Neural cell (in vitro differentiated cells): ENCODE measurements around the gene PTPRN2. TPM values are rescaled to one million over a fixed set of nuclear protein-coding genes. Genes with fewer than 3 reads are reported as not detected.

ENCODE experiments used
- H2AFZ ChIP-seq: fragments of 200-600, 300-800 bp; sonication (generic), shearing (Covaris generic); 2 replicates; pipeline ENCODE4 v1.6.0; 2014; ENCODE audit warnings: low read depth, mild to moderate bottlenecking, antibody characterized with exemption, low read length, moderate library complexity
- H3F3A ChIP-seq: fragments of 200-600 bp; shearing (Covaris generic); 2 replicates; pipeline ENCODE4 v1.6.1; 2016; ENCODE audit warnings: mild to moderate bottlenecking, moderate library complexity, mixed read lengths, antibody characterized with exemption, low read length; ENCODE audit not compliant: insufficient read depth, poor library complexity, severe bottlenecking
- H3K27ac ChIP-seq: fragments of 200-600, 300-800 bp; sonication (generic), shearing (Covaris generic); 2 replicates; pipeline ENCODE4 v1.5.1; 2014; ENCODE audit warnings: mild to moderate bottlenecking, low read length, moderate library complexity
- H3K27me3 ChIP-seq: fragments of 300-800, 200-600 bp; sonication (generic), shearing (Covaris generic); 2 replicates; pipeline ENCODE4 v1.6.0; 2014; ENCODE audit warnings: mild to moderate bottlenecking, low read depth, low read length, moderate library complexity; ENCODE audit not compliant: insufficient read depth
- H3K36me3 ChIP-seq: fragments of 300-800, 200-600 bp; sonication (generic), shearing (Covaris generic); 2 replicates; pipeline ENCODE4 v1.5.1; 2014; ENCODE audit warnings: mild to moderate bottlenecking, antibody characterized with exemption, low read length, moderate library complexity; ENCODE audit not compliant: insufficient read depth
- H3K4me2 ChIP-seq: fragments of 300-800, 200-600 bp; sonication (generic), shearing (Covaris generic); 2 replicates; pipeline ENCODE4 v1.6.0; 2014; ENCODE audit warnings: mild to moderate bottlenecking, low read length
- H3K4me3 ChIP-seq: fragments of 300-800, 200-600 bp; sonication (generic), shearing (Covaris generic); 2 replicates; pipeline ENCODE4 v1.5.1; 2014; ENCODE audit warnings: mild to moderate bottlenecking, low read length, moderate library complexity
- H3K79me2 ChIP-seq: fragments of 200-600 bp; shearing (Covaris generic); replicated peaks from 2 replicates; pipeline ENCODE4 v1.6.0; 2014; ENCODE audit warnings: mild to moderate bottlenecking, low read length, moderate library complexity; ENCODE audit not compliant: insufficient read depth
- H3K9ac ChIP-seq: fragments of 300-800, 200-600 bp; sonication (generic), shearing (Covaris generic); 2 replicates; pipeline ENCODE4 v1.6.1; 2016; ENCODE audit warnings: mild to moderate bottlenecking, low read length, mixed read lengths
- H3K9me2 ChIP-seq: fragments of 200-600 bp; shearing (Covaris generic); 2 replicates; pipeline ENCODE4 v1.6.1; 2016; ENCODE audit warnings: mild to moderate bottlenecking, low read length, mixed read lengths; ENCODE audit not compliant: insufficient read depth
- H3K9me3 ChIP-seq: fragments of 200-600, 300-800 bp; sonication (generic), shearing (Covaris generic); 2 replicates; pipeline ENCODE4 v1.6.1; 2016; ENCODE audit warnings: mild to moderate bottlenecking, mixed run types, low read length, moderate library complexity, mixed read lengths
- H4K20me1 ChIP-seq: fragments of 200-600 bp; shearing (Covaris generic); 2 replicates; pipeline ENCODE4 v1.6.1; 2016; ENCODE audit warnings: mild to moderate bottlenecking, mixed run types; ENCODE audit not compliant: insufficient read depth
- CTCF ChIP-seq: fragments of 450-650 bp; IDR thresholded peaks from 2 replicates; pipeline ENCODE4 v1.5.1; 2014; ENCODE audit warnings: antibody characterized with exemption, mild to moderate bottlenecking, moderate library complexity; ENCODE audit not compliant: poor library complexity, severe bottlenecking
- EP300 ChIP-seq: fragments of 450-650 bp; conservative IDR thresholded peaks from 2 replicates; pipeline ENCODE4 v1.6.1; 2014; ENCODE audit warnings: antibody characterized with exemption, mild to moderate bottlenecking, moderate library complexity; ENCODE audit not compliant: poor library complexity, severe bottlenecking
- EZH2 ChIP-seq: fragments of 200-600, 300-800 bp; shearing (Covaris generic), sonication (generic); IDR thresholded peaks from 2 replicates; pipeline ENCODE4 v1.6.1; 2014; ENCODE audit warnings: antibody characterized with exemption, low read length, borderline replicate concordance, mild to moderate bottlenecking; ENCODE audit not compliant: insufficient read depth, poor library complexity, severe bottlenecking
- MXI1 ChIP-seq: fragments of 450-650 bp; conservative IDR thresholded peaks from 2 replicates; pipeline ENCODE4 v1.6.1; 2014; ENCODE audit warnings: antibody characterized with exemption, mild to moderate bottlenecking; ENCODE audit not compliant: poor library complexity, severe bottlenecking
- POLR2AphosphoS5 ChIP-seq: IDR thresholded peaks from 2 replicates; pipeline ENCODE4 v1.6.1; 2012
- RAD21 ChIP-seq: fragments of 450-650 bp; conservative IDR thresholded peaks from 2 replicates; pipeline ENCODE4 v1.6.1; 2014; ENCODE audit warnings: antibody characterized with exemption, mild to moderate bottlenecking, moderate library complexity
- REST ChIP-seq: IDR thresholded peaks from 2 replicates; pipeline ENCODE4 v1.6.1; 2012; ENCODE audit warnings: borderline replicate concordance
- SMC3 ChIP-seq: fragments of 450-650 bp; conservative IDR thresholded peaks from 2 replicates; pipeline ENCODE4 v1.6.1; 2014; ENCODE audit warnings: antibody characterized with exemption, mild to moderate bottlenecking, moderate library complexity; ENCODE audit not compliant: poor library complexity
- TAF1 ChIP-seq: IDR thresholded peaks from 2 replicates; pipeline ENCODE4 v1.6.1; 2012; ENCODE audit warnings: low read depth
- polyA plus RNA-seq: library from polyadenylated mRNA; depleted of rRNA; stranded (reverse); fragments of >200 nt; gene quantifications from 2 replicates; pipeline ENCODE4 v1.2.3, GENCODE V29; 2014

PTPRN2 gene
- polyA plus RNA-seq, 1 donor from 2014 or later: 31.0 TPM

GRCh38 chr7:158289761-158290523 is 297.7 kb downstream of the PTPRN2 start:
- Histone ChIP-seq H3K4me3 (no peak overlapping the region), H3K27ac (no peak overlapping the region), H3K9me3 (peaks cover 14% of the 10 kb centered on the region), H3K27me3 (no peaks in the 10 kb centered on the region), H3K9ac (no peak overlapping the region), H3K4me2 (no peak overlapping the region), H3F3A (no peaks in the 10 kb centered on the region), H4K20me1 (no peaks in the 10 kb centered on the region), H2AFZ (no peak overlapping the region), H3K9me2 (no peaks in the 10 kb centered on the region), H3K36me3 (no peaks in the 10 kb centered on the region), H3K79me2 (no peaks in the 10 kb centered on the region)
- TF ChIP-seq SMC3 (no peak), EP300 (no peak), CTCF (no peak), TAF1 (no peak), REST (no peak), EZH2 (no peak)

- Histone ChIP-seq H4K20me1 (no peaks in the 10 kb centered on the region), H3K27me3 (no peaks in the 10 kb centered on the region), H3K27ac (no peak overlapping the region), H3K79me2 (no peaks in the 10 kb centered on the region), H3K4me2 (no peak overlapping the region), H3K4me3 (no peak overlapping the region), H3K36me3 (no peaks in the 10 kb centered on the region), H3K9me3 (peaks cover 14% of the 10 kb centered on the region), H2AFZ (no peak overlapping the region), H3K9me2 (no peaks in the 10 kb centered on the region), H3F3A (no peaks in the 10 kb centered on the region), H3K9ac (no peak overlapping the region)
- TF ChIP-seq EP300 (no peak), POLR2AphosphoS5 (no peak), TAF1 (no peak), MXI1 (no peak), SMC3 (no peak), RAD21 (no peak), CTCF (no peak), REST (no peak), EZH2 (no peak)
Measured at GRCh38 chr7:158289231-158289630, 298.4 kb downstream of the PTPRN2 start.
